Astrocyte (in vitro differentiated cells and primary cell): ENCODE measurements around the gene SLC6A20. TPM values are rescaled to one million over a fixed set of nuclear protein-coding genes. Genes with fewer than 3 reads are reported as not detected.

ENCODE experiments used
- DNase-seq: peaks from one replicate; pipeline ENCODE4 v3.0.0-alpha.2; 2010; ENCODE audit warnings: low read depth
- FAIRE-seq: peaks from 2 replicates; lab custom pipeline; 2011; peaks lifted over from hg19 to GRCh38; lab: Jason Lieb, UNC
- H2AFZ ChIP-seq: 2 replicates; pipeline ENCODE4 v1.6.0; 2012; ENCODE audit warnings: low read depth, low read length, inconsistent platforms
- H3K27ac ChIP-seq: 2 replicates; pipeline ENCODE4 v1.5.1; 2011; ENCODE audit warnings: low read depth, low read length, inconsistent platforms
- H3K27me3 ChIP-seq: 2 replicates; pipeline ENCODE4 v1.6.0; 2011; ENCODE audit warnings: low read length, inconsistent platforms; ENCODE audit not compliant: insufficient read depth
- H3K36me3 ChIP-seq: 2 replicates; pipeline ENCODE4 v1.5.1; 2011; ENCODE audit warnings: low read length, inconsistent platforms; ENCODE audit not compliant: insufficient read depth
- H3K4me1 ChIP-seq: 2 replicates; pipeline ENCODE4 v1.5.1; 2011; ENCODE audit warnings: low read length, inconsistent platforms; ENCODE audit not compliant: insufficient read depth
- H3K4me2 ChIP-seq: 2 replicates; pipeline ENCODE4 v1.6.0; 2012; ENCODE audit warnings: low read length, inconsistent platforms
- H3K4me3 ChIP-seq: 2 replicates; pipeline ENCODE4 v1.5.1; 2011; ENCODE audit warnings: low read depth, mild to moderate bottlenecking, low read length, inconsistent platforms; ENCODE audit not compliant: insufficient read depth
- H3K79me2 ChIP-seq: 2 replicates; pipeline ENCODE4 v1.6.0; 2012; ENCODE audit warnings: mild to moderate bottlenecking, low read length, inconsistent platforms; ENCODE audit not compliant: insufficient read depth
- H3K9ac ChIP-seq: 2 replicates; pipeline ENCODE4 v1.6.0; 2012; ENCODE audit warnings: mild to moderate bottlenecking, low read length, inconsistent platforms
- H3K9me3 ChIP-seq: 2 replicates; pipeline ENCODE4 v1.5.1; 2012; ENCODE audit warnings: low read depth, mild to moderate bottlenecking, low read length, inconsistent platforms; ENCODE audit not compliant: insufficient read depth
- H4K20me1 ChIP-seq: 2 replicates; pipeline ENCODE4 v1.6.0; 2012; ENCODE audit warnings: low read length, inconsistent platforms; ENCODE audit not compliant: insufficient read depth
- H3K27ac Mint-ChIP-seq: one replicate; pipeline ENCODE4 v1.8.0; 2021; ENCODE audit warnings: mild to moderate bottlenecking, mixed read lengths; ENCODE audit not compliant: unreplicated experiment
- H3K27me3 Mint-ChIP-seq: one replicate; pipeline ENCODE4 v1.8.0; 2021; ENCODE audit warnings: low read depth, mixed read lengths; ENCODE audit not compliant: unreplicated experiment
- H3K36me3 Mint-ChIP-seq: one replicate; pipeline ENCODE4 v1.8.0; 2021; ENCODE audit warnings: low read depth, mixed read lengths; ENCODE audit not compliant: unreplicated experiment
- H3K4me1 Mint-ChIP-seq: one replicate; pipeline ENCODE4 v1.8.0; 2021; ENCODE audit warnings: low read depth, mixed read lengths; ENCODE audit not compliant: unreplicated experiment
- H3K4me3 Mint-ChIP-seq: one replicate; pipeline ENCODE4 v1.8.0; 2021; ENCODE audit warnings: mild to moderate bottlenecking, moderate library complexity, mixed read lengths; ENCODE audit not compliant: unreplicated experiment
- H3K9me3 Mint-ChIP-seq: one replicate; pipeline ENCODE4 v1.8.0; 2021; ENCODE audit warnings: mild to moderate bottlenecking, mixed read lengths; ENCODE audit not compliant: unreplicated experiment
- CTCF ChIP-seq: IDR thresholded peaks from 2 replicates; pipeline ENCODE4 v1.5.1; 2011; ENCODE audit warnings: low read depth, mild to moderate bottlenecking, inconsistent platforms, low read length, moderate library complexity; ENCODE audit not compliant: insufficient read depth
- EZH2 ChIP-seq: IDR thresholded peaks from 2 replicates; pipeline ENCODE4 v1.6.1; 2012; ENCODE audit warnings: mild to moderate bottlenecking, low read length, inconsistent platforms; ENCODE audit not compliant: insufficient read depth
- total RNA-seq: library from RNA; stranded (reverse); gene quantifications from 2 replicates; pipeline ENCODE4 v1.2.1, GENCODE V29; 2021

Gene SLC6A20
- total RNA-seq, 1 donor from 2014 or later, result not detected

GRCh38 chr3:45724911-45725310 is 71.4 kb downstream of the SLC6A20 start:
- Mint-ChIP-seq H3K27ac (no peak overlapping the region), H3K4me3 (no peak overlapping the region), H3K9me3 (no peaks in the 10 kb centered on the region), H3K4me1 (no peaks in the 10 kb centered on the region), H3K27me3 (no peaks in the 10 kb centered on the region), H3K36me3 (peaks cover 8% of the 10 kb centered on the region)
- Histone ChIP-seq H3K4me3 (no peak overlapping the region), H2AFZ (no peak overlapping the region), H3K4me2 (no peak overlapping the region), H4K20me1 (peaks cover 6% of the 10 kb centered on the region), H3K9me3 (no peaks in the 10 kb centered on the region), H3K4me1 (no peaks in the 10 kb centered on the region), H3K27ac (no peak overlapping the region), H3K79me2 (peaks cover 18% of the 10 kb centered on the region), H3K36me3 (peaks cover 30% of the 10 kb centered on the region), H3K9ac (no peak overlapping the region), H3K27me3 (no peaks in the 10 kb centered on the region)
- DNase-seq (no peak), FAIRE-seq (no peak)
- TF ChIP-seq CTCF (no peak), EZH2 (no peak)

GRCh38 chr3:45719655-45720487 is 76.5 kb downstream of the SLC6A20 start:
- Mint-ChIP-seq H3K36me3 (peaks cover 20% of the 10 kb centered on the region), H3K4me1 (peaks cover 6% of the 10 kb centered on the region), H3K27me3 (no peaks in the 10 kb centered on the region), H3K9me3 (no peaks in the 10 kb centered on the region), H3K4me3 (no peak overlapping the region), H3K27ac (no peak overlapping the region)
- Histone ChIP-seq H3K36me3 (peaks cover 31% of the 10 kb centered on the region), H3K79me2 (peaks cover 1% of the 10 kb centered on the region), H3K4me1 (no peaks in the 10 kb centered on the region), H3K4me3 (no peak overlapping the region), H3K27me3 (no peaks in the 10 kb centered on the region), H3K27ac (no peak overlapping the region), H3K9ac (no peak overlapping the region), H3K9me3 (no peaks in the 10 kb centered on the region), H4K20me1 (no peaks in the 10 kb centered on the region), H2AFZ (no peak overlapping the region), H3K4me2 (no peak overlapping the region)
- TF ChIP-seq CTCF (no peak), EZH2 (no peak)
- no peak for DNase-seq
- FAIRE-seq, result no peak

- Histone ChIP-seq H3K4me3 (no peak overlapping the region), H3K9me3 (no peaks in the 10 kb centered on the region), H3K4me1 (no peaks in the 10 kb centered on the region), H3K36me3 (peaks cover 24% of the 10 kb centered on the region), H4K20me1 (peaks cover 7% of the 10 kb centered on the region), H3K4me2 (no peak overlapping the region), H3K79me2 (no peaks in the 10 kb centered on the region), H3K27ac (no peak overlapping the region), H3K27me3 (no peaks in the 10 kb centered on the region), H3K9ac (no peak overlapping the region), H2AFZ (no peak overlapping the region)
- peaks cover 20% of the 10 kb centered on the region for H3K36me3 Mint-ChIP-seq
- DNase-seq, result no peak
- no peaks in the 10 kb centered on the region for H3K9me3 Mint-ChIP-seq
- no peak for TF ChIP-seq EZH2
- TF ChIP-seq CTCF, result no peak
- H3K4me1 Mint-ChIP-seq, result peaks cover 15% of the 10 kb centered on the region
- no peak overlapping the region for H3K4me3 Mint-ChIP-seq
- H3K27me3 Mint-ChIP-seq, result no peaks in the 10 kb centered on the region
- FAIRE-seq, result peak; percentile 59
- no peak overlapping the region for H3K27ac Mint-ChIP-seq
Observed at GRCh38 chr3:45716790-45717336, 79.5 kb downstream of the SLC6A20 start.
